Measurements from ENCODE around the gene DPP9. TPM values are rescaled to one million over a fixed set of nuclear protein-coding genes. Genes with fewer than 3 reads are reported as not detected.

Gene DPP9
- polyA plus RNA-seq, 1 of the 3 experiments (the other 2 are of a cell fraction), result 17.1 TPM

GRCh38 chr19:4760285-4760650 is 36.6 kb upstream of the DPP9 start (continued):
- TF ChIP-seq TAF1 (IDR thresholded peaks at IDR 0.05; ENCODE audit: borderline replicate concordance, low read depth, low read length), result no peak
- no peak for TF ChIP-seq ELF1 (IDR thresholded peaks at IDR 0.05)
- TF ChIP-seq FOXM1 (IDR thresholded peaks at IDR 0.05; ENCODE audit: low read depth), result no peak
- TF ChIP-seq NFIC (IDR thresholded peaks at IDR 0.05; ENCODE audit: borderline replicate concordance), result no peak
- TF ChIP-seq JUND (IDR thresholded peaks at IDR 0.05), result no peak

- Histone ChIP-seq H3K79me2 (ENCODE audit: insufficient read depth) (no peaks in the 10 kb centered on the region), H3K27ac (ENCODE audit: low read depth in 2 of 2, low read length in 1 of 2) (peak overlapping the region in 1 of 2 experiments; percentile 61; a peak in 2 of 4 replicates), H4K20me1 (ENCODE audit: insufficient read depth) (no peaks in the 10 kb centered on the region), H2AFZ (ENCODE audit: low read depth) (peak overlapping the region; percentile 68; the same call in 1 of the 2 replicates), H3F3A (replicated peaks; ENCODE audit: insufficient read depth) (no peaks in the 10 kb centered on the region), H3K9me2 (no peaks in the 10 kb centered on the region), H3K27me3 (ENCODE audit: insufficient read depth) (no peaks in the 10 kb centered on the region; the same call in 1 of the 2 replicates), H3K36me3 (replicated peaks in 1 of 2; ENCODE audit: control insufficient read depth in 1 of 2, insufficient read depth in 2 of 2, low read length in 1 of 2) (no peaks in the 10 kb centered on the region), H3K4me2 (peak overlapping the region; percentile 89), H3K9me3 (no peaks in the 10 kb centered on the region), H3K4me1 (ENCODE audit: control insufficient read depth in 1 of 2, insufficient read depth in 2 of 2, low read depth in 1 of 2, low read length in 1 of 2) (peaks cover 0 to 10% of the 10 kb centered on the region in 2 experiments; a peak in 1 of 4 replicates), H3K4me3 (ENCODE audit: low read depth in 2 of 2, low read length in 1 of 2) (peak overlapping the region; percentile 44 to 56), H3K9ac (no peak overlapping the region)
- ChIA-PET CTCF (interaction anchor here (0.8 to 1.3 kb wide), 3 partner anchors 9 to 31 kb away, joined by 3 to 8 read pairs (median 3); no protein-coding TSS in a partner anchor), POLR2A (interaction anchor here (2.8 kb wide), 1 partner anchor 9 kb away, joined by 16 read pairs; no protein-coding TSS in a partner anchor)
- DNase-seq, result peak; percentile 99
- 9% methylated on average over 19 of the region's 53 CpGs for WGBS (ENCODE audit: low lambda C conversion rate)
- TF ChIP-seq JUND (IDR thresholded peaks at IDR 0.05) (no peak), EZH2phosphoT487 (IDR thresholded peaks at IDR 0.05; ENCODE audit: borderline replicate concordance, low read depth) (no peak), NFIC (IDR thresholded peaks at IDR 0.05; ENCODE audit: borderline replicate concordance) (no peak), USF1 (IDR thresholded peaks at IDR 0.05; ENCODE audit: borderline replicate concordance, low read depth) (peak; percentile 95), EP300 (IDR thresholded peaks at IDR 0.05; ENCODE audit: borderline replicate concordance in 1 of 2, low read depth in 1 of 2, low read length in 1 of 2) (peak in 1 of 2 experiments; percentile 56; a peak in 2 of 4 replicates), YY1 (IDR thresholded peaks at IDR 0.05; ENCODE audit: low read depth) (no peak), RCOR1 (IDR thresholded peaks at IDR 0.05; ENCODE audit: low read length) (no peak), RAD21 (IDR thresholded peaks at IDR 0.05; ENCODE audit: low read length) (peak; percentile 18; the same call in 1 of the 2 replicates), FOXJ3 (CRISPR knock-in tag; IDR thresholded peaks at IDR 0.05) (peak; percentile 40; the same call in 1 of the 2 replicates), POLR2AphosphoS5 (IDR thresholded peaks at IDR 0.05; ENCODE audit: low read depth, low read length) (no peak), RXRA (IDR thresholded peaks at IDR 0.05; ENCODE audit: borderline replicate concordance, low read depth) (no peak), MEF2A (IDR thresholded peaks at IDR 0.05; ENCODE audit: borderline replicate concordance, low read depth) (no peak), TEAD4 (IDR thresholded peaks at IDR 0.05; ENCODE audit: borderline replicate concordance, insufficient read depth) (no peak), MAX (IDR thresholded peaks at IDR 0.05; ENCODE audit: low read depth) (no peak; the same call in 1 of the 2 replicates), TAF1 (IDR thresholded peaks at IDR 0.05; ENCODE audit: borderline replicate concordance, low read depth, low read length) (no peak), GATA2 (CRISPR knock-in tag; IDR thresholded peaks at IDR 0.05) (no peak), CHD2 (IDR thresholded peaks at IDR 0.05; ENCODE audit: low read length, partially characterized antibody) (peak; percentile 73), SIN3A (IDR thresholded peaks at IDR 0.05; ENCODE audit: borderline replicate concordance, low read depth, low read length) (no peak), GABPA (IDR thresholded peaks at IDR 0.05; ENCODE audit: low read depth) (no peak), MXI1 (IDR thresholded peaks at IDR 0.05; ENCODE audit: low read depth, low read length) (peak; percentile 93), FOXM1 (IDR thresholded peaks at IDR 0.05; ENCODE audit: low read depth) (no peak), FOSL2 (IDR thresholded peaks at IDR 0.05; ENCODE audit: borderline replicate concordance, low read depth) (no peak), RFX5 (IDR thresholded peaks at IDR 0.05; ENCODE audit: low read length) (peak; percentile 95), ELF1 (IDR thresholded peaks at IDR 0.05) (no peak), IRF3 (IDR thresholded peaks at IDR 0.05; ENCODE audit: low read depth, low read length) (no peak), NRF1 (IDR thresholded peaks at IDR 0.05; ENCODE audit: low read depth, low read length) (no peak), SMC3 (IDR thresholded peaks at IDR 0.05; ENCODE audit: low read depth, low read length) (no peak), PBX3 (IDR thresholded peaks at IDR 0.05) (no peak), TCF12 (IDR thresholded peaks at IDR 0.05) (no peak)
These were observed 36.0 kb upstream of the DPP9 start for GRCh38 chr19:4759388-4760284.
